ENCODE data around the gene LRRC56.

DNA sequence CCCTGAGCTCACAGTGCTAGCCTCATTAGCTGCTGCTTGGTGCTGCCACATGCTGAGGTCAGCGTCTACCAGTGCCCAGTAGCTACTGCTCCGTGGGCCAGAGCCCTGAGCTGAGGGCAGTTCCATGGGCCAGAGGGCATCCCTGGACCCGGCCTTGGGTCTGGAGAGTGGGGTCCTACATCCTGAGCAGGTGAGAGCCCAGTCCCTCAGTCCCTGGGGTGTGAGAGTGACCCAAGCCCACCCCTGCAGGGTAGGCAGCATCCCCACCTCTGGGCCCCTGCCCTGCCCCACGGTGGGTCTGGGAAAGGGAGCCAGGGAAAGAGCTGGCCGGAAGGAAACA lies 13.4 kb downstream of the LRRC56 start:
- no peak for TF ChIP-seq EZH2 (IDR thresholded peaks at IDR 0.05; ENCODE audit: insufficient read depth, poor library complexity, severe bottlenecking)
- TF ChIP-seq EZH2phosphoT487 (IDR thresholded peaks at IDR 0.05; ENCODE audit: insufficient read depth, low read depth) = no peak
